ENCODE data around the gene DMWD.

GRCh38 chr19:45761714-45762113, 30.9 kb downstream of the DMWD start:
- TF ChIP-seq CTCF (conservative IDR thresholded peaks at IDR 0.05; ENCODE audit: low read depth, low read length) (no peak), EZH2 (IDR thresholded peaks at IDR 0.05; ENCODE audit: low read length, unreplicated experiment) (no peak)
